CD14-positive monocyte (primary cell): ENCODE measurements around the gene SLC2A9. TPM values are rescaled to one million over a fixed set of nuclear protein-coding genes. Genes with fewer than 3 reads are reported as not detected.

Experiments
- DNase-seq, 3 donors: peaks; one replicate each; pipeline ENCODE4 v3.0.0-alpha.2; 2011 to 2022
- H2AFZ ChIP-seq: 2 replicates; pipeline ENCODE4 v1.6.0; 2012; ENCODE audit warnings: mild to moderate bottlenecking, low read depth, low read length, inconsistent platforms; ENCODE audit not compliant: insufficient read depth, poor library complexity, severe bottlenecking
- H3K27ac ChIP-seq, 2 donors: 1 replicate in 1 of 2; 2 replicates in 1 of 2; pipeline ENCODE4 v1.5.1; 2012 to 2013; ENCODE audit warnings: low read length in 2 of 2, control low read depth in 1 of 2, inconsistent platforms in 1 of 2, low read depth in 1 of 2, mild to moderate bottlenecking in 1 of 2
- H3K27me3 ChIP-seq, 2 donors: one replicate each; pipeline versions ENCODE4 v1.6.0 to v1.6.1; 2011 to 2013; ENCODE audit warnings: low read length in 2 of 2; ENCODE audit not compliant: control insufficient read depth in 2 of 2, insufficient read depth in 2 of 2
- H3K36me3 ChIP-seq, 2 donors: replicated peaks in 1 of 2; 1 replicate in 1 of 2; 2 replicates in 1 of 2; pipeline versions ENCODE4 v1.5.1 to v1.6.1; 2012 to 2013; ENCODE audit warnings: low read length in 2 of 2, control low read depth in 1 of 2, inconsistent platforms in 1 of 2, mild to moderate bottlenecking in 1 of 2; ENCODE audit not compliant: insufficient read depth in 2 of 2, control insufficient read depth in 1 of 2
- H3K4me1 ChIP-seq, 2 donors: 1 replicate in 1 of 2; 2 replicates in 1 of 2; pipeline versions ENCODE4 v1.5.1 to v1.6.1; 2012 to 2013; ENCODE audit warnings: low read length in 2 of 2, control low read depth in 1 of 2, inconsistent platforms in 1 of 2, mild to moderate bottlenecking in 1 of 2, moderate library complexity in 1 of 2; ENCODE audit not compliant: insufficient read depth in 2 of 2, control insufficient read depth in 1 of 2
- H3K4me2 ChIP-seq: replicated peaks from 2 replicates; pipeline ENCODE3; 2012; ENCODE audit warnings: low read length, moderate library complexity, mild to moderate bottlenecking; ENCODE audit not compliant: poor library complexity, severe bottlenecking; ENCODE audit errors: extremely low read depth
- H3K4me3 ChIP-seq, 3 experiments: fragments of 200-600 bp in 1 of 3; sonication (generic) in 1 of 3; replicated peaks in 1 of 3; 1 replicate in 2 of 3; 2 replicates in 1 of 3; pipeline ENCODE4 v1.5.1; 2011 to 2013; ENCODE audit warnings: low read length in 3 of 3, mild to moderate bottlenecking in 3 of 3, control low read depth in 2 of 3, low read depth in 2 of 3, inconsistent platforms in 1 of 3, moderate library complexity in 1 of 3
- H3K79me2 ChIP-seq: 2 replicates; pipeline ENCODE4 v1.6.0; 2012; ENCODE audit warnings: mild to moderate bottlenecking, control low read depth, inconsistent platforms, low read length, moderate library complexity; ENCODE audit not compliant: insufficient read depth
- H3K9ac ChIP-seq: 2 replicates; pipeline ENCODE4 v1.6.0; 2017; ENCODE audit warnings: low read length, mild to moderate bottlenecking; ENCODE audit not compliant: insufficient read depth, poor library complexity, severe bottlenecking
- H3K9me3 ChIP-seq, 2 donors: replicated peaks in 1 of 2; 1 replicate in 1 of 2; 2 replicates in 1 of 2; pipeline versions ENCODE4 v1.5.1 to v1.6.1; 2012 to 2013; ENCODE audit warnings: low read length in 2 of 2, control low read depth in 1 of 2; ENCODE audit not compliant: control insufficient read depth in 1 of 2, insufficient read depth in 1 of 2
- H4K20me1 ChIP-seq: 2 replicates; pipeline ENCODE4 v1.6.0; 2012; ENCODE audit warnings: mild to moderate bottlenecking, low read length, control low read depth, moderate library complexity; ENCODE audit not compliant: insufficient read depth
- H3K27ac Mint-ChIP-seq, 7 donors: one replicate each; pipeline ENCODE4 v1.8.0; 2020; ENCODE audit warnings: mild to moderate bottlenecking in 7 of 7, mixed read lengths in 7 of 7, moderate library complexity in 6 of 7, inconsistent platforms in 2 of 7
- H3K27me3 Mint-ChIP-seq, 3 donors: one replicate each; pipeline ENCODE4 v1.8.0; 2021 to 2022; ENCODE audit warnings: low read depth in 3 of 3, mild to moderate bottlenecking in 3 of 3, mixed read lengths in 3 of 3, moderate library complexity in 3 of 3, inconsistent platforms in 1 of 3
- H3K36me3 Mint-ChIP-seq, 2 donors: one replicate each; pipeline ENCODE4 v1.8.0; 2020; ENCODE audit warnings: mixed read lengths in 2 of 2, inconsistent platforms in 1 of 2, mild to moderate bottlenecking in 1 of 2
- H3K4me1 Mint-ChIP-seq: one replicate; pipeline ENCODE4 v1.8.0; 2020; ENCODE audit warnings: mild to moderate bottlenecking, mixed read lengths
- H3K4me3 Mint-ChIP-seq, 2 donors: one replicate each; pipeline ENCODE4 v1.8.0; 2020; ENCODE audit warnings: mild to moderate bottlenecking in 2 of 2, mixed read lengths in 2 of 2, moderate library complexity in 1 of 2
- H3K9me3 Mint-ChIP-seq, 7 donors: one replicate each; pipeline ENCODE4 v1.8.0; 2020 to 2022; ENCODE audit warnings: mixed read lengths in 7 of 7, mild to moderate bottlenecking in 6 of 7, moderate library complexity in 6 of 7, inconsistent platforms in 2 of 7
- WGBS: methylation state at CpG from one replicate; pipeline ENCODE4 v1.1.5; 2013; ENCODE audit warnings: missing lambda C conversion rate; ENCODE audit not compliant: insufficient coverage; 5-methylcytosine and 5-hydroxymethylcytosine counted together
- intact Hi-C, 2 donors: fragments of 100-400 bp; cut with micrococcal nuclease; formaldehyde crosslinking; loops; one replicate each; pipeline versions ENCODE4 v1.15.0 to v1.15.1; 2023
- polyA plus RNA-seq, 3 donors: library from polyadenylated mRNA; depleted of rRNA in 1 of 3; unstranded in 2 of 3; stranded (reverse) in 1 of 3; fragments of 300-500 nt in 2 of 3; fragments of >200 nt in 1 of 3; fragmentation: Illumina TruSeq in 2 of 3; gene quantifications; 1 replicate in 2 of 3; 2 replicates in 1 of 3; pipeline ENCODE4 v1.2.3, GENCODE V29; 2012 to 2021
- TF ChIP-seq, protein P1 (sequence below): fragments of 200-600 bp; IDR thresholded peaks from one replicate; pipeline ENCODE4 v1.8.0; 2022; ENCODE audit warnings: antibody characterized with exemption, mild to moderate bottlenecking

SLC2A9 gene
- polyA plus RNA-seq, 3 donors: 27.3 to 38.6 (median 34.7) TPM

DNA sequence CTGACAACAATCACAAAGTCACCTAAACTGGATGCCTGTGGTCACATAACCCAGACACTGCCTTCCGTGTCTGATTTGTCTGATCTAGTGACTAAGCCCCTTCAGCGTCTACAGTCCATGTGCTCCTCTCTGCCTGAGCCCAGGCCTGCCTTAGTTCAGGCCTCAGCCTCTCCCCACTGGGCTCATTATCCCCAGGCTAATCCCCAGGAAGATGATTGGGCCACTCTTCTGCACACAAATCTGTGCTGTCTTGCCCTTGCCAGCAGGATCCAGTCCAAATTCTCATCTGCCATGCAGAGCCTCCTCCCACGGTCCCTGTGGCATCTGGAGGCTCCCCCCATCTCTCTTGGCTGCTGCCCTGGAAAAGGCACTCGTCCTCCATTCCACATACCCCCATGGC, 96.5 kb downstream of the SLC2A9 start:
- no peak for DNase-seq
- Histone ChIP-seq H3K36me3 (peaks cover 33 to 67% of the 10 kb centered on the region in 2 donors), H3K4me3 (no peak overlapping the region), H3K9me3 (no peaks in the 10 kb centered on the region), H3K9ac (no peak overlapping the region), H3K4me2 (no peak overlapping the region), H3K27me3 (no peaks in the 10 kb centered on the region), H3K79me2 (no peaks in the 10 kb centered on the region), H4K20me1 (peaks cover 26% of the 10 kb centered on the region), H3K27ac (peak overlapping the region in 1 of 2 donors; percentile 37), H3K4me1 (peaks cover 14 to 15% of the 10 kb centered on the region in 2 donors), H2AFZ (no peak overlapping the region)
- TF ChIP-seq, protein P1, sequence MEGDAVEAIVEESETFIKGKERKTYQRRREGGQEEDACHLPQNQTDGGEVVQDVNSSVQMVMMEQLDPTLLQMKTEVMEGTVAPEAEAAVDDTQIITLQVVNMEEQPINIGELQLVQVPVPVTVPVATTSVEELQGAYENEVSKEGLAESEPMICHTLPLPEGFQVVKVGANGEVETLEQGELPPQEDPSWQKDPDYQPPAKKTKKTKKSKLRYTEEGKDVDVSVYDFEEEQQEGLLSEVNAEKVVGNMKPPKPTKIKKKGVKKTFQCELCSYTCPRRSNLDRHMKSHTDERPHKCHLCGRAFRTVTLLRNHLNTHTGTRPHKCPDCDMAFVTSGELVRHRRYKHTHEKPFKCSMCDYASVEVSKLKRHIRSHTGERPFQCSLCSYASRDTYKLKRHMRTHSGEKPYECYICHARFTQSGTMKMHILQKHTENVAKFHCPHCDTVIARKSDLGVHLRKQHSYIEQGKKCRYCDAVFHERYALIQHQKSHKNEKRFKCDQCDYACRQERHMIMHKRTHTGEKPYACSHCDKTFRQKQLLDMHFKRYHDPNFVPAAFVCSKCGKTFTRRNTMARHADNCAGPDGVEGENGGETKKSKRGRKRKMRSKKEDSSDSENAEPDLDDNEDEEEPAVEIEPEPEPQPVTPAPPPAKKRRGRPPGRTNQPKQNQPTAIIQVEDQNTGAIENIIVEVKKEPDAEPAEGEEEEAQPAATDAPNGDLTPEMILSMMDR: no peak
- peaks cover 0 to 3% (median 0%) of the 10 kb centered on the region in 3 donors for H3K27me3 Mint-ChIP-seq
- peaks cover 23% of the 10 kb centered on the region for H3K4me1 Mint-ChIP-seq
- peak overlapping the region in 3 of 7 donors; percentile 40 to 52 (median 41) for H3K27ac Mint-ChIP-seq
- WGBS: 75% methylated on average over 4 of the region's 4 CpGs
- H3K4me3 Mint-ChIP-seq: no peak overlapping the region
- H3K36me3 Mint-ChIP-seq: peaks cover 59 to 81% of the 10 kb centered on the region in 2 donors
- intact Hi-C loops: no loop called here
- H3K9me3 Mint-ChIP-seq: no peaks in the 10 kb centered on the region

DNA sequence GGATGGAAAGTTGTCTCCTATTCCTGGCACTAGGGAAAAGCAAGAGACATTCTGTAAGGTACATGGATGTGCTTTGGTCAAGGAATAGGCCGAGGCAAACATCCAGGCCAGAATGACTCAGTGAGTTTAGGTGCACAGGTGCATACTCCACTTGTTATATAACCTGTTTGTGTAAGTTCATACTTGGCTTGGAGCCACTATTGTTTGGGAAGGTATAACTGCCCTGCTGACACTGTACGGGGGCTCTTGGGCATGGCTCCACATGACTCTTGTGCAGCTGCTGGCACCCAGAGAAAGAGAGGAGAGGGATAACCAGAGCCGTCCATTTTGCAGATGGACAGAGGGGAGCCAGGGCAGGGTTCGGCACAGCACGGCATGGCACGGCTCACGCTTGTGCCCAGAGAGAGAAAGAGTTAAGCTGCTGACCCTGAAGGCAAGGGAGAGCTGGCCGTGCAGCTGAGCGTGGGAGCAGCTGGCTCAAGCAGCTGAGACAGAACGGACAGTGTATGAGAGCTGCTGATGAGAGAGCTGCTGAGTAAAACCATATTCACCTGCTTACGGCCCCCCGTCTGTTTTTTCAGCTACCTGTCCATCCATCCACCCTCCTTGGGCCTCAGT, 98.0 kb downstream of the SLC2A9 start:
- Mint-ChIP-seq H3K9me3 (no peaks in the 10 kb centered on the region), H3K4me3 (no peak overlapping the region), H3K4me1 (peaks cover 17% of the 10 kb centered on the region), H3K27me3 (peaks cover 0 to 3% (median 1%) of the 10 kb centered on the region in 3 donors), H3K27ac (peak overlapping the region in 2 of 7 donors; percentile 52 to 63), H3K36me3 (peaks cover 66 to 85% of the 10 kb centered on the region in 2 donors)
- Histone ChIP-seq H3K9ac (no peak overlapping the region), H3K79me2 (no peaks in the 10 kb centered on the region), H3K4me3 (no peak overlapping the region), H3K36me3 (peaks cover 41 to 71% of the 10 kb centered on the region in 2 donors), H3K4me2 (no peak overlapping the region), H4K20me1 (peaks cover 26% of the 10 kb centered on the region), H2AFZ (no peak overlapping the region), H3K4me1 (peaks cover 13 to 14% of the 10 kb centered on the region in 2 donors), H3K27me3 (no peaks in the 10 kb centered on the region), H3K27ac (no peak overlapping the region), H3K9me3 (no peaks in the 10 kb centered on the region)
- intact Hi-C loops: no loop called here
- TF ChIP-seq, protein P1: no peak
- 99% methylated on average over 11 of the region's 12 CpGs for WGBS
- no peak for DNase-seq
